HCT116 (cell line): ENCODE results near the gene NT5C2.

Experiments used
- ELF1 ChIP-seq: IDR thresholded peaks from 2 replicates; pipeline ENCODE4 v1.6.1; 2012; ENCODE audit warnings: low read depth, borderline replicate concordance
- EZH2 ChIP-seq: fragments of 200-600 bp; sonication (generic); IDR thresholded peaks from 2 replicates; pipeline ENCODE4 v1.6.1; 2017; ENCODE audit warnings: antibody characterized with exemption, mixed run types
- EZH2phosphoT487 ChIP-seq: fragments of 200-600 bp; IDR thresholded peaks from 2 replicates; pipeline ENCODE4 v1.6.1; 2018; ENCODE audit warnings: antibody characterized with exemption, borderline replicate concordance
- POLR2A ChIP-seq: IDR thresholded peaks from 2 replicates; pipeline ENCODE4 v1.7.0; 2011; ENCODE audit warnings: borderline replicate concordance; ENCODE audit not compliant: insufficient read depth, insufficient read length; ENCODE audit errors: extremely low read depth
- RAD21 ChIP-seq: IDR thresholded peaks from 2 replicates; pipeline ENCODE4 v1.6.1; 2012; ENCODE audit warnings: low read depth, mild to moderate bottlenecking
- SIN3A ChIP-seq: IDR thresholded peaks from 2 replicates; pipeline ENCODE4 v1.6.1; 2012; ENCODE audit warnings: low read depth
- SRF ChIP-seq: IDR thresholded peaks from 2 replicates; pipeline ENCODE4 v1.6.1; 2012; ENCODE audit warnings: low read depth
- YY1 ChIP-seq: IDR thresholded peaks from 2 replicates; pipeline ENCODE4 v1.6.1; 2011; ENCODE audit warnings: low read length, low read depth, moderate library complexity, mild to moderate bottlenecking; ENCODE audit not compliant: insufficient replicate concordance; ENCODE audit errors: extremely low read depth
- ZFX ChIP-seq: fragments of 450-650 bp; IDR thresholded peaks from 2 replicates; pipeline ENCODE4 v1.6.1; 2017
- ZNF274 ChIP-seq: fragments of 200-500 bp; sonication (Bioruptor generic); IDR thresholded peaks from 2 replicates; pipeline ENCODE4 v1.6.1; 2014; ENCODE audit warnings: mild to moderate bottlenecking, low read depth, low read length, inconsistent platforms
- TF ChIP-seq, protein P1 (sequence below), 3 experiments: fragments of 200-600 bp in 1 of 3; sonication (generic) in 1 of 3; IDR thresholded peaks in 2 of 3; conservative IDR thresholded peaks in 1 of 3; 2 replicates each; pipeline ENCODE4 v1.5.1; 2012 to 2017; ENCODE audit warnings: low read depth in 2 of 3, low read length in 2 of 3, antibody characterized with exemption in 1 of 3, borderline replicate concordance in 1 of 3, control low read depth in 1 of 3, mild to moderate bottlenecking in 1 of 3, mixed read lengths in 1 of 3, mixed run types in 1 of 3, moderate library complexity in 1 of 3; ENCODE audit not compliant: insufficient read depth in 1 of 3

DNA sequence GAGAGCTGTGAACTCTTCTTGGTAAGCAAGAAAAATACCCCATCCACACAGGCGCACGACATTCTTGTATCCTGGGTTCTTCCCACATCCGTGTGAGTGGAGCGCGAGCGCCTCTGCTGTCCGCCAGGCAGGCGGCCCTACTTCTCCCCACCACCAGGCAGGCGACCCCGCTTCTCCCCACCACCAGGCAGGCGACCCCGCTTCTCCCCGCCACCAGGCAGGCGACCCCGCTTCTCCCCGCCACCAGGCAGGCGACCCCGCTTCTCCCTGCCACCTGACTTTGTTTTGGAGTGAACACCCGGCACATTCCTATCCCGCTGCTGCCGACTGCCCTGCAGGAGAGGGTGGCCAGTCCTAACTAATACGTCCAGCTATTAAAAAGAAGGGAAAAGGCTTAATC is 120.8 kb downstream of the NT5C2 start:
- TF ChIP-seq SIN3A (no peak), EZH2phosphoT487 (no peak), EZH2 (no peak), POLR2A (no peak), ZFX (no peak), ELF1 (no peak), SRF (no peak), YY1 (no peak), ZNF274 (no peak), RAD21 (no peak)
- TF ChIP-seq, protein P1, sequence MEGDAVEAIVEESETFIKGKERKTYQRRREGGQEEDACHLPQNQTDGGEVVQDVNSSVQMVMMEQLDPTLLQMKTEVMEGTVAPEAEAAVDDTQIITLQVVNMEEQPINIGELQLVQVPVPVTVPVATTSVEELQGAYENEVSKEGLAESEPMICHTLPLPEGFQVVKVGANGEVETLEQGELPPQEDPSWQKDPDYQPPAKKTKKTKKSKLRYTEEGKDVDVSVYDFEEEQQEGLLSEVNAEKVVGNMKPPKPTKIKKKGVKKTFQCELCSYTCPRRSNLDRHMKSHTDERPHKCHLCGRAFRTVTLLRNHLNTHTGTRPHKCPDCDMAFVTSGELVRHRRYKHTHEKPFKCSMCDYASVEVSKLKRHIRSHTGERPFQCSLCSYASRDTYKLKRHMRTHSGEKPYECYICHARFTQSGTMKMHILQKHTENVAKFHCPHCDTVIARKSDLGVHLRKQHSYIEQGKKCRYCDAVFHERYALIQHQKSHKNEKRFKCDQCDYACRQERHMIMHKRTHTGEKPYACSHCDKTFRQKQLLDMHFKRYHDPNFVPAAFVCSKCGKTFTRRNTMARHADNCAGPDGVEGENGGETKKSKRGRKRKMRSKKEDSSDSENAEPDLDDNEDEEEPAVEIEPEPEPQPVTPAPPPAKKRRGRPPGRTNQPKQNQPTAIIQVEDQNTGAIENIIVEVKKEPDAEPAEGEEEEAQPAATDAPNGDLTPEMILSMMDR (IDR thresholded peaks at IDR 0.05 in 2 of 3, conservative IDR thresholded peaks at IDR 0.05 in 1 of 3; ENCODE audit: borderline replicate concordance in 1 of 3, insufficient read depth in 1 of 3, low read depth in 2 of 3, low read length in 2 of 3) = no peak
